T47D (cell line): Measurements from ENCODE around the gene COG5.
"Not testable (repeated sequence)": the region's sequence is repeated elsewhere in the genome, so short reads cannot be mapped to it uniquely, and the experiment has no call there.

ENCODE experiments used
- DNase-seq, 2 experiments: peaks; one replicate each; pipeline versions ENCODE4 v3.0.0 to v3.0.0-alpha.2; 2011 to 2012; ENCODE audit warnings: low read depth in 1 of 2, low spot score in 1 of 2
- JUND ChIP-seq: IDR thresholded peaks from 2 replicates; pipeline ENCODE4 v1.6.1; 2012; ENCODE audit warnings: low read depth
- in situ Hi-C: cut with HindIII; loops from 2 replicates; pipeline ENCODE4 v1.10.0; 2016; ENCODE audit warnings: low sequenced_read_pairs, low pct_unique_long_range_greater_than_20kb

Gene COG5

GRCh38 chr7:107564553-107565298, 1.0 kb upstream of the COG5 start:
- DNase-seq: no peak
- in situ Hi-C loops: no loop called here
- TF ChIP-seq JUND: no peak

- peak in 1 of 2 experiments; percentile 19 for DNase-seq
- no peak for TF ChIP-seq JUND
- in situ Hi-C loops: no loop called here
Observed at GRCh38 chr7:107563081-107563774, 492 bp downstream of the COG5 start.

GRCh38 chr7:107560898-107561516, 2.7 kb downstream of the COG5 start:
- TF ChIP-seq JUND: no peak
- in situ Hi-C loops: no loop called here
- DNase-seq: no peak

- DNase-seq: no peak
- TF ChIP-seq JUND: no peak
- in situ Hi-C loops: no loop called here
Observed at GRCh38 chr7:107559864-107560263, 3.9 kb downstream of the COG5 start.

GRCh38 chr7:107555893-107556292, 7.8 kb downstream of the COG5 start:
- no peak for DNase-seq
- TF ChIP-seq JUND: no peak
- in situ Hi-C loops: no loop called here

GRCh38 chr7:107551936-107552335, 11.8 kb downstream of the COG5 start:
- DNase-seq: no peak
- in situ Hi-C loops: no loop called here
- TF ChIP-seq JUND: no peak

- in situ Hi-C loops: no loop called here
- no peak for DNase-seq
- TF ChIP-seq JUND: no peak
Observed at GRCh38 chr7:107544848-107545591, 18.7 kb downstream of the COG5 start.

- no peak for DNase-seq
- in situ Hi-C loops: no loop called here
- TF ChIP-seq JUND: no peak
Observed at GRCh38 chr7:107543338-107543993, 20.3 kb downstream of the COG5 start.

GRCh38 chr7:107538001-107538400, 25.7 kb downstream of the COG5 start:
- in situ Hi-C loops: no loop called here
- no peak for TF ChIP-seq JUND
- peak in 1 of 2 experiments; percentile 80 for DNase-seq

GRCh38 chr7:107537228-107537627, 26.5 kb downstream of the COG5 start:
- in situ Hi-C loops: not testable (repeated sequence)

GRCh38 chr7:107534139-107534538, 29.6 kb downstream of the COG5 start:
- no peak for TF ChIP-seq JUND
- in situ Hi-C loops: no loop called here
- no peak for DNase-seq

More at GRCh38 chr7:107537228-107537627, 26.5 kb downstream of the COG5 start:
- DNase-seq: not testable (repeated sequence)

- TF ChIP-seq JUND: no peak
- in situ Hi-C loops: no loop called here
- DNase-seq: no peak
Observed at GRCh38 chr7:107530751-107531150, 33.0 kb downstream of the COG5 start.

GRCh38 chr7:107528461-107528860, 35.3 kb downstream of the COG5 start:
- in situ Hi-C loops: no loop called here
- no peak for DNase-seq
- TF ChIP-seq JUND: no peak
